Left renal cortex interstitium (tissue), 4 donors: ENCODE data around the gene PBX1. TPM values are rescaled to one million over a fixed set of nuclear protein-coding genes. Genes with fewer than 3 reads are reported as not detected.
A peak's percentile ranks its signal among the peaks of the same experiment; 100 is the strongest.
"Not testable (repeated sequence)": the region's sequence is repeated elsewhere in the genome, so short reads cannot be mapped to it uniquely, and the experiment has no call there.

ENCODE experiments used
- DNase-seq, 4 donors: peaks; one replicate each; pipeline ENCODE4 v3.0.0-alpha.2; 2013; ENCODE audit warnings: low read depth in 4 of 4, low spot score in 2 of 4, missing footprints in 1 of 4
- polyA plus RNA-seq, 4 donors: library from polyadenylated mRNA; unstranded; fragments of 120-200 nt; gene quantifications; one replicate each; pipeline ENCODE4 v1.2.1, GENCODE V29; 2013; ENCODE audit not compliant: insufficient read length in 4 of 4

Gene PBX1
- 100 to 1,000 TPM; 156 to 177 (median 163) TPM for polyA plus RNA-seq

- peak; percentile 89 to 98 (median 94) for DNase-seq
Observed at GRCh38 chr1:164558461-164559341, at the start of gene PBX1. Gene PBX1 (plus strand): TSS chr1:164559184.

- no peak for DNase-seq
Observed at GRCh38 chr1:164510435-164510834, 48.5 kb upstream of the PBX1 start.

DNA sequence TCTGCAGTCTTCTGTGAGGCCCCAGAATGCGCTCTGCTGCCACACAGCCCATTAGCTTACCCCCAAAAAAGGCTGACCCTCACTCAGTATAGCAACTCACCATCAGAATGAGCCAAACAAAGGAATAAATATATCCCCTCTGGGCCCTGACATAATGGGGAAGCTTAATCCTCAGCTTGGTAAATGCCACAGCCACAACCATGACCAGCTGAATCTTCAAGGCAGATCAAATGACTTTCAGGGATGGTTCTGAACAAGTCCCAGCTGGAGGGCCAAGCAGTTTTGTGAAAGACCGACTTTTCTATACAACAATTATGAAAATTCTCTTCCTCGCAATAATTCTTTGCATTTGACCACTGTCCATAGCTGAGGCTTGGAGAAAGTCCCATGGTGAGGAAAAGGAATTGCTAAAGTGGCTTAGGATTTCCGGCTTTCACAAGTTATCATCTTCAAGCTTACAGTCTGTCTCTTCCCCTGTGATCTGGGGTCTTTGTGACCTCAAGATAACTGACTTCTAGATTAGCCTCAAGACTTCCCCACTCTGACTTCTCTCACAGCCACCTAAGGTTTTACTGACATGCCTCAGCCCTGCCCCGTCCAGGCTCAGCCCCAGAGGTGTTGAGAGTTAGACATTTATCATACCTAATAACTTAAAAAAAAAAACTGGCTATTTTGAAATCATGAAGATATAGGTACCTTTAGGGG is 47.8 kb upstream of the PBX1 start:
- no peak for DNase-seq

GRCh38 chr1:164515231-164515630 is 43.8 kb upstream of the PBX1 start:
- no peak for DNase-seq

DNA sequence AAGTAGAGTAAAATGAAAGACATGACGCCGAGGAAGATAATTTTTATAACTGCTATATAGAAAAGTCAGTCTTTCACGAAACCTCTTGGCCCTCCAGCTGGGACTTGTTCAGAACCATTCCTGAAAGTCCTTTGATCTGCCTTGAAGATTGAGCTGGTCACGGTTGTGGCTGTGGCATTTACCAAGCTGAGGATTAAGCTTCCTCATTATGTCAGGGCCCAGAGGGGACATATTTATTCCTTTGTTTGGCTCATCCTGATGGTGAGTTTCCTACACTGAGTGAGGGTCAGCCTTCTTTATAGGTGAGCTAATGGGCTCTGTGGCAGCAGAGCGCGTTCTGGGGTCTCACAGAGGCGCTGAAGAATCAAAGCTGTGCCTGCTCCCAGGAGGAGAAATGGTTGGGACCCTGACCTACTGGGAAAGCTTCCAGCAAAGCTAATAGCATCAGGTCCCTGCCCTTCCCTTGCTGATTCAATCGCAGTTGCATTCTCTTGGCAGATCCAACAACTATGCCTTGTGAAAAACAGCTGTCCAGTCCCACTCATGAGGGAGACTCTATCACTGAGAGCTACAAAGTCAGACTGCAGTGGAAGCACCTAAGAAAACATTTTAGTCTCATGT is 43.2 kb upstream of the PBX1 start:
- peak in 1 of 4 donors; percentile 12 for DNase-seq

GRCh38 chr1:164516591-164516990 is 42.4 kb upstream of the PBX1 start:
- no peak for DNase-seq

GRCh38 chr1:164518692-164519332 is 40.2 kb upstream of the PBX1 start:
- DNase-seq = no peak

GRCh38 chr1:164519426-164519825 is 39.6 kb upstream of the PBX1 start:
- no peak for DNase-seq

GRCh38 chr1:164524810-164525209 is 34.2 kb upstream of the PBX1 start:
- no peak for DNase-seq

DNA sequence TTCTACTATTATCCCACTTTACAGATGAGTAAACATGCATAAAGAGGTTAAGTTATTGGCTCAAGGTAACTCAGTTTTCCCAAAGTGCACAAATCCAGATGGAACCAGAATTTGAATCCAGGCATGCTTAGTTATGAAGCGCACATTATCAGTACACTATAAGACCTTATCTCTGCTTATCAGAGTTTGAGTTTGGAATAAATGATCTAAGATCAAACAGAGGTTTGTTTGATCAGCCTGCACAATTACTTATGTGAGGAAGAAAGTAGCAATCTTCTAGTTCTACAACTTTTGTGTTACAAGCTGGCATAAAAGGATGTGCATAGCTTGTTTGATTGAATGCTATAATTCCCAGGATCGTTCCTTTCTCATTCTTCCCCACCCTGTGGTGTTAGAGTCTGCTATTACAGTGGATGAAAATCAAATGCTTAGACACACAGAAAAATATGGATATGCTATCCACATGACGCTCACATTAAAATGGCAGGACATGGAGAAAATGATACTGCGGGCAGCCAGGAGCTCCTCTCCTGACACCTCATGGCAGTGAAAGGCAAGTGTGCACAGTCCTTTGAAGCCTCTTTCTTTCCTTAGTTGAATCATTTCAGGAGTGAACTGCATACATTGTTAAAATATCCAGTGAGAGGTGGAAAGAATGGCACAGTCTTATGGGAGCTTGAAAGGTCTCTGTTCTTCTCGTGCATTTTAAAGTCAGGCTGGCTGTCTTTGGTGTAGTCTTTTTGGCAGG is 23.9 kb upstream of the PBX1 start:
- no peak for DNase-seq

DNA sequence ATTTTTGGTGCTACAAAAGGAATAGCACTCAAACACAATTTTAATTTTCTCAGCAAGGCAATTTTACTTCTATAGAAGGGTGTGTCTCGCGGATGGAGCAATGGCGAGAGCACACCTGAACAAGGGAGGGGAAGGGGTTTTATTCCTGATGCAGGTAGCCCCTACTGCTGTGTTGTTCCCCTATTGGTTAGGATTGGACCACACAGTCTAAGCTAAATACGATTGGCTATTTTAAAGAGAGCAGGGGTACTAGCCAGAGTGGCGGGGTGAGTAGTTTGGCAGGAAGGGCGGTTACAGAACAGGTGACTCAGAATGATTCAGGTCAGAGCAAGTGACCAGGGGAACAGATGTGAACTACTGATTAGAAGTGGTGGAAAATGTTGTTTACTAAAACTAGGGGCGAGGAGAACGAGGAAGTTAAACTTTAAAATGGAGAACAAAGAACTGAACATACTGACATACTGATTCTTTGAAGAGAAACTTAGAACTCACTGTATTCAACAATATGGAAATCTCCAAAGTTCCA is 6.5 kb upstream of the PBX1 start:
- DNase-seq = not testable (repeated sequence)

DNA sequence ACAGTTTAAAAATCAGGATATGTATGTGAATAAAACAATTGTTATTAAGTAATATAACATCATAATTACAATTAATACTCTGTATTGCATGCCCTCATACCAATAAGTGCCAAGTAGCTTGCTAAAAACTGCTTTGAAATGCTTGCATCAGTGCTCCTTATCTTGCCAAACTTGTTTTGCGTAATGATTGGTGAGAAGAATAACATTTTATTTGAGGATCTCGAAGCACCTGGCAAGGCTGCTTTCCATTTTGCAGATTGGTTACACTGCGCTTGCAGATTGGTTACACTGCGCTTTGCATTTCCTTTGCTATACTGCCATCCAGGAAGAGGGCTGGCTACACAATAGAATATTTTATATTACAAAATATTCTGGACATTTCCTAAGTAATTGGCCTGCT is 1.7 kb upstream of the PBX1 start:
- DNase-seq = no peak

DNA sequence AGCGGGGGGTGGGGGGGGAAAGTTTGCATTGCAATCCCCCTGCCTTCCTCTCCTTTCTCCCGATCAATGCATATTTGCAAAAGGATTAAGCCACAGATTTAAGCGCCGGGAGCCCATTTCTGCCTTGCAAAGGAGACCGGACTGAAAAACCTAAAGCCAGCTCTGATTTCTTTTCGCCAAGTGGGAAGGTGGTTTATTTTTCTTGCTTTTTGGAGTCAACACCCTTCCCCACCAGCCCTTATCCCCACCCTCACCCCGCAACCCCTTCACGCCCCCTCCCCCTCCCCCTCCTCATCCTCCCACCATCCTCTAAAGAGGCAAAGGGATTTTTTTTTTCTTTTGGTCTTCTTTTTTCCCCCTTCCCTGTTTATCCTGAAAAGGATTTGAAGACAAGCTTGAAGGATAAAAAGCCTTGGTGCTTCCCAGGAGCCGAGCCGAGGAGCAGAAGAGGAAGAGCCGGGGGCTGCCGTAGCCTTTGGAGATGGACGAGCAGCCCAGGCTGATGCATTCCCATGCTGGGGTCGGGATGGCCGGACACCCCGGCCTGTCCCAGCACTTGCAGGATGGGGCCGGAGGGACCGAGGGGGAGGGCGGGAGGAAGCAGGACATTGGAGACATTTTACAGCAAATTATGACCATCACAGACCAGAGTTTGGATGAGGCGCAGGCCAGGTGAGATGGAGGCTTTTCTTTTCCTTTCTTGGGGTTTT is 513 bp downstream of the PBX1 start:
- no peak for DNase-seq

- no peak for DNase-seq
Observed at GRCh38 chr1:164560121-164560541, 1.1 kb downstream of the PBX1 start.

- no peak for DNase-seq
Observed at GRCh38 chr1:164560556-164560955, 1.6 kb downstream of the PBX1 start.

- no peak for DNase-seq
Observed at GRCh38 chr1:164561007-164561406, 2.0 kb downstream of the PBX1 start.

DNA sequence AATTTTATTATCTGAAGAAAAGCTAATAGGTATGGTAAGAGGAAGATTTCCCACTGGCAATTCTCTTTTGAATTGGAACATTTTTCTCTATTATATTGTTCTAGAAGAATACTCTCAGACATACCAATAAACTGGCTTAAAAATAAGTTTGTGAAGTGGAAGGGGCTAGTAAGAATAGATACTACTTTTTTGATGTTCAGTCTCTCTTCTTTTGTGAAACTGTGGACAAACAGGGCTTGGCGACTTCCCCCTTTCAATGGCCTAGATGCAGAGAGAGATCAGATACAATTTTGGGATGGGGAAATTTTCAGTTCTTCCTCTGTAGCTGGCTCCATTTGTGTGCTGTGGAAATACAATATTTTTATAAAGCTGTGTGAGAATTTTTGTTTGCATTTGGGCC is 2.5 kb downstream of the PBX1 start:
- DNase-seq = no peak

- DNase-seq = no peak
Observed at GRCh38 chr1:164562061-164562460, 3.1 kb downstream of the PBX1 start.

DNA sequence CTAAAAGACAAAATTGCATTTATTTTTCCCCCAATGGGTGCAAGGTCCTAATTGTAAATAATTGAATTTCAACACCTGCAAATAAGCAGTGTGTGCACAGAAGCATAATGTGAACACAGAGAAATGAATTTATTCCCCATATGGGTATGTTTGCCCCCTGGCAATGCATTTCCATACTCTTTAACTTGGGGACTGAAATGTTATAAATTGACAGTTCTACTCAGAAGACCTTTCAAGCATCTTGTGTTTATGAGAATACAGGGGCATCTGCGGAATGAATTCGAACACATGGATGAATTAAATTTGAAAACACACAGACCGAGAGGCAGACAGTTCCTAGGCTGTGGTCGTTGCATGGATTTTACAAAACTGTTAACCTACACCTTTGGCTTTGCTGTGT is 3.5 kb downstream of the PBX1 start:
- DNase-seq = no peak
